Testis (tissue), 3 donors: ENCODE measurements around the gene ZNF234. TPM values are rescaled to one million over a fixed set of nuclear protein-coding genes. Genes with fewer than 3 reads are reported as not detected.

Experiments used
- DNase-seq: peaks from one replicate; pipeline ENCODE4 v3.0.0-alpha.2; 2019
- H3K27ac ChIP-seq, 2 donors: fragments of 200-600 bp; sonication (generic); one replicate each; pipeline ENCODE4 v1.5.1; 2019
- H3K27me3 ChIP-seq: fragments of 200-600 bp; sonication (generic); one replicate; pipeline ENCODE4 v1.5.1; 2019
- H3K36me3 ChIP-seq: fragments of 200-600 bp; sonication (generic); one replicate; pipeline ENCODE4 v1.5.1; 2017; ENCODE audit warnings: low read depth; ENCODE audit errors: missing control alignments
- H3K4me1 ChIP-seq: fragments of 200-600 bp; sonication (generic); one replicate; pipeline ENCODE4 v1.5.1; 2019
- H3K4me3 ChIP-seq, 2 donors: fragments of 200-600 bp; sonication (generic); one replicate each; pipeline ENCODE4 v1.5.1; 2017 to 2019
- H3K9me3 ChIP-seq: fragments of 200-600 bp; sonication (generic); one replicate; pipeline ENCODE4 v1.5.1; 2017
- CTCF ChIP-seq, 3 experiments: fragments of 450-650 bp in 2 of 3; fragments of 200-600 bp in 1 of 3; sonication (generic) in 1 of 3; IDR thresholded peaks; one replicate each; pipeline ENCODE4 v1.5.1; 2016 to 2019; ENCODE audit warnings: antibody characterized with exemption in 3 of 3, mild to moderate bottlenecking in 2 of 3, moderate library complexity in 1 of 3
- POLR2A ChIP-seq: fragments of 450-650 bp; IDR thresholded peaks from one replicate; pipeline ENCODE4 v1.6.1; 2017; ENCODE audit warnings: antibody characterized with exemption, mild to moderate bottlenecking, moderate library complexity
- WGBS, 2 donors: methylation state at CpG; one replicate each; pipeline ENCODE4 v1.1.5; 2018; 5-methylcytosine and 5-hydroxymethylcytosine counted together
- intact Hi-C: fragments of 100-400 bp; cut with DNase I; formaldehyde crosslinking; loops from one replicate; pipeline ENCODE4 v1.15.1; 2023; ENCODE audit warnings: low total_unique reads
- polyA plus RNA-seq: library from polyadenylated mRNA; stranded (reverse); fragments of 350-450 nt; fragmentation: Illumina TruSeq; extraction: RNeasy Lipid Tissue Mini Kit (QIAGEN cat#74804); gene quantifications from one replicate; pipeline ENCODE4 v1.2.3, GENCODE V29; 2014; ENCODE audit warnings: low read depth, low replicate concordance; ENCODE audit not compliant: insufficient read depth
- total RNA-seq, 2 donors: library from RNA; depleted of rRNA; stranded (reverse); fragments of >200 nt; gene quantifications; one replicate each; pipeline ENCODE4 v1.2.3, GENCODE V29; 2016

Gene ZNF234
- total and polyA plus RNA-seq, 3 donors from 2014 or later = 3.4 to 8.5 (median 7.9) TPM

- TF ChIP-seq CTCF (IDR thresholded peaks at IDR 0.05) (no peak), POLR2A (no peak)
- no peak for DNase-seq
- H3K4me1 ChIP-seq = peaks cover 3% of the 10 kb centered on the region
- no peak overlapping the region for H3K27ac ChIP-seq
- WGBS, 2 donors = 65 to 72% methylated on average over 2 of the region's 2 CpGs
- no peaks in the 10 kb centered on the region for H3K36me3 ChIP-seq
- no peaks in the 10 kb centered on the region for H3K27me3 ChIP-seq
- no peaks in the 10 kb centered on the region for H3K9me3 ChIP-seq
- intact Hi-C loops = no loop called here
- no peak overlapping the region for H3K4me3 ChIP-seq
These were observed 63.4 kb downstream of the ZNF234 start for GRCh38 chr19:44204772-44205171.

GRCh38 chr19:44207126-44207803 is 65.9 kb downstream of the ZNF234 start:
- DNase-seq = peak; percentile 92
- intact Hi-C loops = no loop called here
- H3K36me3 ChIP-seq = no peaks in the 10 kb centered on the region
- H3K27ac ChIP-seq = peak overlapping the region; percentile 72 to 91
- H3K27me3 ChIP-seq = no peaks in the 10 kb centered on the region
- peak overlapping the region; percentile 65 to 68 for H3K4me3 ChIP-seq
- H3K9me3 ChIP-seq = no peaks in the 10 kb centered on the region
- WGBS, 2 donors = 3% methylated on average over 26 of the region's 26 CpGs
- TF ChIP-seq POLR2A (no peak), CTCF (IDR thresholded peaks at IDR 0.05) (no peak)
- peaks cover 3% of the 10 kb centered on the region for H3K4me1 ChIP-seq

Other genes with a start within 250 kb of the ZNF234 start
- gene ZNF45, start 206.3 kb upstream of the ZNF234 start, total RNA-seq = 10 to 100 TPM; 10.5 to 10.7 TPM
- gene ZNF45, start 206.3 kb upstream of the ZNF234 start, polyA plus RNA-seq = 9.4 TPM
- gene ZNF221, start 190.3 kb upstream of the ZNF234 start, total RNA-seq = 1 to 10 TPM; 8.1 to 9.1 TPM
- 2.2 TPM for gene ZNF221, start 190.3 kb upstream of the ZNF234 start, polyA plus RNA-seq
- gene ZNF155, start 157.4 kb upstream of the ZNF234 start, total RNA-seq = 1 to 10 TPM; 8.2 to 8.7 TPM
- 7.4 TPM for gene ZNF155, start 157.4 kb upstream of the ZNF234 start, polyA plus RNA-seq
- gene ZNF230, start 138.6 kb upstream of the ZNF234 start, total RNA-seq = 1 to 10 TPM; 3.3 to 4.6 TPM
- 5.6 TPM for gene ZNF230, start 138.6 kb upstream of the ZNF234 start, polyA plus RNA-seq
- gene ZNF222, start 116.2 kb upstream of the ZNF234 start, total RNA-seq = 1 to 10 TPM; 4.2 to 6.5 TPM
- 15.4 TPM for gene ZNF222, start 116.2 kb upstream of the ZNF234 start, polyA plus RNA-seq
- 1 to 10 TPM; 4.5 to 4.8 TPM for gene ZNF223, start 89.5 kb upstream of the ZNF234 start, total RNA-seq
- gene ZNF223, start 89.5 kb upstream of the ZNF234 start, polyA plus RNA-seq = 6.1 TPM
- gene ZNF284, start 69.4 kb upstream of the ZNF234 start, total RNA-seq = 1 to 10 TPM; 1.0 to 1.5 TPM
- gene ZNF284, start 69.4 kb upstream of the ZNF234 start, polyA plus RNA-seq = 0.96 TPM
- 10 to 100 TPM; 21.8 to 22.7 TPM for gene ZNF224, start 47.2 kb upstream of the ZNF234 start, total RNA-seq
- 11.3 TPM for gene ZNF224, start 47.2 kb upstream of the ZNF234 start, polyA plus RNA-seq
- 1 to 10 TPM; 5.0 to 7.4 TPM for gene ZNF225, start 28.2 kb upstream of the ZNF234 start, total RNA-seq
- 5.1 TPM for gene ZNF225, start 28.2 kb upstream of the ZNF234 start, polyA plus RNA-seq
- gene ZNF226, start 23.5 kb downstream of the ZNF234 start, total RNA-seq = 10 to 100 TPM; 44.1 to 54.0 TPM
- 27.4 TPM for gene ZNF226, start 23.5 kb downstream of the ZNF234 start, polyA plus RNA-seq
- gene ZNF227, start 71.0 kb downstream of the ZNF234 start, total RNA-seq = 10 to 100 TPM; 19.8 to 25.0 TPM
- 12.8 TPM for gene ZNF227, start 71.0 kb downstream of the ZNF234 start, polyA plus RNA-seq
- 10 to 100 TPM in 1 of 2 donors, 1 to 10 TPM in 1; 6.4 to 11.6 TPM for gene ZNF233, start 118.3 kb downstream of the ZNF234 start, total RNA-seq
- 27.7 TPM for gene ZNF233, start 118.3 kb downstream of the ZNF234 start, polyA plus RNA-seq
- gene ZNF235, start 163.5 kb downstream of the ZNF234 start, total RNA-seq = 10 to 100 TPM; 11.1 to 12.1 TPM
- 4.6 TPM for gene ZNF235, start 163.5 kb downstream of the ZNF234 start, polyA plus RNA-seq
- gene ZNF112, start 215.1 kb downstream of the ZNF234 start, total RNA-seq = 1 to 10 TPM; 7.6 to 9.8 TPM
- gene ZNF112, start 215.1 kb downstream of the ZNF234 start, polyA plus RNA-seq = 4.0 TPM